Subcutaneous adipose tissue (tissue), 4 donors: ENCODE measurements around the gene CALHM5. TPM values are rescaled to one million over a fixed set of nuclear protein-coding genes. Genes with fewer than 3 reads are reported as not detected.

Experiments
- CTCF ChIP-seq: fragments of 450-650 bp; IDR thresholded peaks from one replicate; pipeline ENCODE4 v1.5.1; 2016; ENCODE audit warnings: low read depth, mild to moderate bottlenecking, control low read depth, antibody characterized with exemption, moderate library complexity
- total RNA-seq, 4 donors: library from RNA; depleted of rRNA; stranded (reverse); fragments of >200 nt; gene quantifications; one replicate each; pipeline ENCODE4 v1.1.0, GENCODE V29; 2016

The CALHM5 gene
- total RNA-seq, 4 donors from 2014 or later: 2.3 to 3.3 (median 2.7) TPM

DNA sequence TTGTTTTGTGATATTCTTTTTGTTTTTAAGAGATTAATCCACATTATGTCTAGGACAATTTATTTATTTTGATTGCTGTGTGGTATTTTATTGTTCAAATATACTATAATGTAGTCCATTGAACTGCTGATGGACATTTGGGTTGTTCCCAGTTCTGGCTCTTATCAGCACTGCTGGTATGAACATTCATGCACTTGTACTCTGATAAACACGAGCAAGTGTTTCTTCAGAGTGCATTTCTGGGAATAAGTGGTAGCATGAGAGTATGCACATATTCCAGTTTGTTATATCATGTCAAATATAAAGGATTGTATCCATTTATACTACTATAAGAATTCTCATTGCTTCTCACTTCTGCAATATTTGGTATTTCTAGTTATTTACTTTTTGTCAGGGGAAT lies 43.1 kb upstream of the CALHM5 start:
- no peak for TF ChIP-seq CTCF

GRCh38 chr6:116471531-116471930 lies 39.9 kb upstream of the CALHM5 start:
- TF ChIP-seq CTCF: no peak

DNA sequence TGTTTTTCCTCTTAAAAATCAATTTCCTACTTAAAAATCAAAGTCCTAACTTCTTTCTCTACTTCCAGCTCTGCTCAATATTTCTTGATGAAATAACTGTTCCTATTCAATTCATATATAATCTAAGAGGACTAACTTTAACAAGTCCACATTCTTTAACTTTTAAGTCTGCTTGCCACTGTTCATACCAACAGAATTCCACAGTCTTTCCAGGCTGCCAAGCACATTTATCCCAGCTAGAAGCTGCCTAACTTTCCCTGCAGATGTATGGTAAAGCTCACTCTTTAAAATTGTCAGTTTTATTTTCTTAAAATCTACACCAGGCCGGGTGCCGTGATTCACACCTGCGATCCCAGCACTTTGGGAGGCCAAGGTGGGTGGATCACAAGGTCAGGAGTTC lies 38.7 kb upstream of the CALHM5 start:
- TF ChIP-seq CTCF: no peak

DNA sequence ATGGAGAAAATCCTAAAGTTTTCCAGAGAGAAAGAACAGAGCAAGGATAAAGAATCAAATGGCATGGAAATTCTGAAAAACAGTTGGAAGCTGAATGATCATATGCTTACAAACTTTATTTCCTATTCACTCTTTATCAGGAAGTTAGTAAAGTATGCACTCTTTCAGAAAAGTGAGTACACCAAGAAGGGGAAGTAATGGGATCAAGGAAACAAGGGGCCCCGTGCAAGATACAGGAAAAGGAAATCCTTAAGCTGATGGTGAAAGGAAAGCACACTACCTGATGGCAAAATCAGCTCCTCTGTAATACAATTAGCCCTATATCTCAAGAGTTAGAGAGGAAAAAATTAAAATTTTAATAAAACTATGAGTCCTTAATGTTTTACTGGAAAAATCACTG lies 36.3 kb upstream of the CALHM5 start:
- no peak for TF ChIP-seq CTCF

GRCh38 chr6:116476002-116476678 lies 35.3 kb upstream of the CALHM5 start:
- TF ChIP-seq CTCF: no peak

DNA sequence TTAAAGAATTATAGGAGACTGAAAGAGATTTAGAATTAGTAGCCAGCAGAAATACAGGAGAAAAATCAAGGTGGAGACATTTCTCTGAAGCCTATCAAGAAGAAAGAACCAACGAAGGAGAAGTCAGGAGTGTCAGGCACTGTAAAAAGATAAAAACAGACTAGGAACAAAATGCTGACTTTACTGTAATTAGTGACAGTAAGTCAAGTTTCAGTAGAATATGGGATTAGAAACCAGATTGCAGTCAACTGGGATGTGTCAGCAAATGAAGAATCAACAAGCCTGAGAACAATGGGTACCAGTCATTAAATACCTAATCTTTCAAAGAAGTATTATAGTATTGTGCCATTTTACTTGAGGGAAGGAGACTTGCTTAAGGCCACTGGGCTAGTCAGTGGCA lies 28.7 kb upstream of the CALHM5 start:
- no peak for TF ChIP-seq CTCF

DNA sequence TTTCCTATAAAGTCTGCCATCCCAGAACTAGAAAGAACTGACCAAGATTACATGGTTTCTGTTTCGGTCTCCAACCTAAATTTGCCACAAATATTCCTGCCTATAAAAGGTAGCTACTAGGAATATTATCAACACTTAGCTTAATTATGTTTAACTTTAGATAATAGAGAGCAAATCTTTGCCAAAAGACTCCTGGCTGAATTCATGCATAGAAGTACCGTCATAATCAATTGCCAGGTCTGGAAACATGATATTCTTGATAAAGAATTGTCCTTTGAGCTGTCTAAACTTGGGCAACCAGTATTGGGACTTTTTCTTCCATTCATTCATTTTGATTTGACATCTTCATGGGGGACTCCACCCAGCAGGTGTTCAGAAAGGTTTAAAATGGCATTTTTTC lies 27.8 kb upstream of the CALHM5 start:
- no peak for TF ChIP-seq CTCF
